Stimulated activated CD8-positive, alpha-beta memory T cell treated with anti-CD3 and anti-CD28 coated beads, Interleukin-12 subunit alpha, Interleukin-12 subunit beta, amount 100 ng/mL, for 24 hours (primary cell): Measurements from ENCODE around the gene ZNF628.
"Not testable (repeated sequence)": the region's sequence is repeated elsewhere in the genome, so short reads cannot be mapped to it uniquely, and the experiment has no call there.

ENCODE experiments used
- DNase-seq: peaks from one replicate; pipeline ENCODE4 v3.0.0-alpha.2; 2020; ENCODE audit errors: extremely low read depth

ZNF628 gene

GRCh38 chr19:55496820-55497219 is 20.4 kb downstream of the ZNF628 start:
- DNase-seq: not testable (repeated sequence)

GRCh38 chr19:55497763-55498162 is 21.3 kb downstream of the ZNF628 start:
- DNase-seq: no peak

- no peak for DNase-seq
These were observed 21.9 kb downstream of the ZNF628 start for GRCh38 chr19:55498246-55498840.

- no peak for DNase-seq
These were observed 24.0 kb downstream of the ZNF628 start for GRCh38 chr19:55500368-55500952.

GRCh38 chr19:55502197-55502952 is 26.0 kb downstream of the ZNF628 start:
- DNase-seq: no peak

- no peak for DNase-seq
These were observed 26.7 kb downstream of the ZNF628 start for GRCh38 chr19:55503157-55503501.

GRCh38 chr19:55503502-55504251 is 27.3 kb downstream of the ZNF628 start:
- peak; percentile 78 for DNase-seq

GRCh38 chr19:55504252-55504603 is 27.8 kb downstream of the ZNF628 start:
- no peak for DNase-seq

- DNase-seq: no peak
These were observed 28.6 kb downstream of the ZNF628 start for GRCh38 chr19:55504981-55505380.

GRCh38 chr19:55508120-55508519 is 31.7 kb downstream of the ZNF628 start:
- no peak for DNase-seq

- DNase-seq: peak; percentile 71
These were observed 40.6 kb downstream of the ZNF628 start for GRCh38 chr19:55516878-55517620.

- DNase-seq: no peak
These were observed 43.3 kb downstream of the ZNF628 start for GRCh38 chr19:55519451-55520311.

GRCh38 chr19:55520691-55521292 is 44.4 kb downstream of the ZNF628 start:
- DNase-seq: no peak

- no peak for DNase-seq
These were observed 49.1 kb downstream of the ZNF628 start for GRCh38 chr19:55525289-55526101.

- no peak for DNase-seq
These were observed 50.1 kb downstream of the ZNF628 start for GRCh38 chr19:55526216-55527196.

- DNase-seq: no peak
These were observed 51.0 kb downstream of the ZNF628 start for GRCh38 chr19:55527197-55528029.

- DNase-seq: no peak
These were observed 51.8 kb downstream of the ZNF628 start for GRCh38 chr19:55528030-55528803.
